Esophagus muscularis mucosa (tissue), 4 donors: ENCODE results near the gene YIPF2.

Experiments used
- CTCF ChIP-seq, 3 experiments: fragments of 200-600 bp in 2 of 3; fragments of 450-650 bp in 1 of 3; sonication (generic) in 2 of 3; IDR thresholded peaks; one replicate each; pipeline ENCODE4 v1.5.1; 2017 to 2019; ENCODE audit warnings: antibody characterized with exemption in 3 of 3, mild to moderate bottlenecking in 2 of 3, moderate library complexity in 1 of 3
- EP300 ChIP-seq: sonication (generic); formaldehyde crosslinking; IDR thresholded peaks from one replicate; pipeline ENCODE4 v1.6.1; 2017; ENCODE audit warnings: antibody characterized with exemption
- POLR2A ChIP-seq: fragments of 450-650 bp; IDR thresholded peaks from one replicate; pipeline ENCODE4 v1.6.1; 2017; ENCODE audit warnings: antibody characterized with exemption, moderate library complexity, mild to moderate bottlenecking, low read depth
- POLR2AphosphoS5 ChIP-seq, 2 donors: sonication (generic); formaldehyde crosslinking; IDR thresholded peaks; one replicate each; pipeline ENCODE4 v1.6.1; 2017; ENCODE audit warnings: antibody characterized with exemption in 2 of 2

DNA sequence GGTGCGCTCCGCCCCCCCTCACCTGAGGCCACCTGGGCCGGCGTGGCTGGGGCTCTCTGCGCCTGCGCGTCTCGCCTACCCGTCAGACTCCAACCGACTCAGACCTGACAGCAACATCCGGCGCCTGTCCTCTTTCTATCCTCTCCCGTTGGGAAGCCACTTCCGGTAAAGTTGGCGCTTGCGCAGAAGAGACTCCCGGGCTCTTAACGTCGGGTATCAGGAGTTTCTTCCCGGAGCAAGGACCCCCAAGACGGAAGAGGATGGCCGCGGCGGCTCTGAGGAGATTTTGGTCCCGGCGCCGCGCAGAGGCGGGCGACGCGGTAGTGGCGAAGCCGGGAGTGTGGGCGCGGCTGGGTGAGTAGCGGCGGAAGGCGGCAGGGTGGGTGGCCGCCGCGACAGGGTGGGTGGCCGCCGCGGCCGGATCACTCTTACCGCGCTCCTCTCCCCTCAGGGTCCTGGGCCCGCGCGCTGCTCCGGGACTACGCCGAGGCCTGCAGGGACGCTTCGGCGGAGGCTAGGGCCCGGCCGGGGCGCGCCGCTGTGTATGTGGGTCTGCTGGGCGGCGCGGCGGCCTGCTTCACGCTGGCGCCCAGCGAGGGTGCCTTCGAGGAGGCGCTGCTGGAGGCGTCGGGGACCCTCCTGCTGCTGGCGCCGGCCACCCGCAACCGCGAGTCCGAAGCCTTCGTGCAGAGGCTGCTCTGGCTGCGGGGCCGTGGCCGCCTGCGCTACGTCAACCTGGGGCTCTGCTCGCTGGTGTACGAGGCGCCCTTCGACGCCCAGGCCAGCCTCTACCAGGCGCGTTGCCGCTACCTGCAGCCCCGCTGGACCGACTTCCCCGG, at the start of gene YIPF2, which contains the start of gene TIMM29:
- peak in 1 of 3 experiments; percentile 40 for TF ChIP-seq CTCF (IDR thresholded peaks at IDR 0.05)
- no peak for TF ChIP-seq POLR2A
- peak; percentile 82 to 93 for TF ChIP-seq POLR2AphosphoS5 (IDR thresholded peaks at IDR 0.05)
- no peak for TF ChIP-seq EP300
